Heart right ventricle (tissue), 16 donors: ENCODE measurements around the gene FGF21. TPM values are rescaled to one million over a fixed set of nuclear protein-coding genes. Genes with fewer than 3 reads are reported as not detected.

Source experiments
- ATAC-seq, 8 donors: fragments of 200-7000 bp; cut with Tn5 transposase; one replicate each; pipeline ENCODE4 v1.9.1; 2020; ENCODE audit warnings: mild to moderate bottlenecking in 8 of 8, moderate library complexity in 8 of 8, moderate number of reproducible peaks in 1 of 8
- DNase-seq, 2 donors: peaks; one replicate each; pipeline ENCODE4 v3.0.0-alpha.2; 2020
- H3K27ac ChIP-seq, 10 donors: fragments of 200-600 bp; sonication (generic) in 2 of 10; one replicate each; pipeline versions ENCODE4 v1.5.0 to v1.8.0; 2020 to 2022; ENCODE audit warnings: mild to moderate bottlenecking in 3 of 10
- H3K27me3 ChIP-seq, 7 donors: fragments of 200-600 bp; one replicate each; pipeline ENCODE4 v1.8.0; 2021 to 2022; ENCODE audit warnings: mild to moderate bottlenecking in 2 of 7
- H3K36me3 ChIP-seq, 9 donors: fragments of 200-600 bp; sonication (generic) in 1 of 9; one replicate each; pipeline versions ENCODE4 v1.5.0 to v1.8.0; 2020 to 2022; ENCODE audit warnings: mild to moderate bottlenecking in 2 of 9
- H3K4me1 ChIP-seq, 9 donors: fragments of 200-600 bp; sonication (generic) in 1 of 9; one replicate each; pipeline versions ENCODE4 v1.5.0 to v1.8.0; 2020 to 2022; ENCODE audit warnings: mild to moderate bottlenecking in 4 of 9
- H3K4me3 ChIP-seq, 10 donors: fragments of 200-600 bp; sonication (generic) in 2 of 10; one replicate each; pipeline versions ENCODE4 v1.5.0 to v1.8.0; 2020 to 2022; ENCODE audit warnings: mild to moderate bottlenecking in 7 of 10, moderate library complexity in 2 of 10
- H3K9me3 ChIP-seq, 11 donors: fragments of 200-600 bp in 10 of 11; sonication (generic) in 2 of 11; one replicate each; pipeline versions ENCODE4 v1.5.0 to v1.8.0; 2013 to 2022; ENCODE audit warnings: mild to moderate bottlenecking in 2 of 11, control low read depth in 1 of 11, moderate library complexity in 1 of 11
- WGBS, 2 donors: extraction: QIAGEN DNeasy Blood & Tissue Kit; methylation state at CpG; one replicate each; pipeline ENCODE4 v1.1.7; 2013; ENCODE audit warnings: inconsistent platforms in 1 of 2; 5-methylcytosine and 5-hydroxymethylcytosine counted together
- intact Hi-C, 10 donors: fragments of 100-400 bp; cut with DNase I; formaldehyde crosslinking; loops; one replicate each; pipeline versions ENCODE4 v1.11.1 to v1.14.2; 2022
- long read RNA-seq, 3 donors: library from polyadenylated mRNA; unstranded; transcript quantifications; one replicate each; pipeline ENCODE4 v2.0.0, GENCODE V29; 2020 to 2021
- polyA plus RNA-seq, 2 donors: library from polyadenylated mRNA; stranded (reverse); fragments of 200-250 nt; gene quantifications; one replicate each; pipeline ENCODE4 v1.2.3, GENCODE V29; 2013
- total RNA-seq, 10 donors: library from RNA; stranded (reverse); fragmentation: NEBNext Ultra II Directional in 3 of 10; extraction: Animal tissue kit (Norgen Biotek cat#: 25700) in 3 of 10; gene quantifications; one replicate each; pipeline versions ENCODE4 v1.2.1 to v1.2.4, GENCODE V29; 2021 to 2023
- TF ChIP-seq, protein P1 (sequence below), 9 donors: fragments of 200-600 bp; sonication (generic) in 2 of 9; IDR thresholded peaks; one replicate each; pipeline versions ENCODE4 v1.5.0 to v1.8.0; 2021 to 2022; ENCODE audit warnings: antibody characterized with exemption in 9 of 9, mild to moderate bottlenecking in 5 of 9, moderate library complexity in 1 of 9
- donor health status: Arrhythmogenic right ventricular cardiomyopathy.
- donor health status: ischemic (EF 13 %, LVEDD 7.1; RV severe dilation, severe dysfunction).
- donor health status: healthy with polysubstance abuse.
- donor health status: DM: no; HTN: yes; CAD: no.
- donor health status: DM: no; HTN: no; CAD: no.
- donor health status: ischemic (EF 25% LVEDD 6.9; RV normal size, moderate dysfunction).
- donor health status: ischemic (EF 25% LVEDD 5.7; RV mildly dilated, moderate dysfunction).
- donor health status: healthy.
- donor health status: DM: yes; HTN: yes; CAD: no.
- donor health status: Ischemic cardiomyopathy.
- donor health status: ischemic (EF 35%, LVEDD 5.7; RV mildly dilated, moderate dysfunction).
- donor health status: nonischemic (EF 11% LVEDD 7.7; RV severe dilation, severe dysfunction).
- donor health status: DM: yes; HTN: yes; CAD: no.
- donor health status: PGD.
- donor health status: ischemic (EF 29% LVEDD 5.4; RV normal size, mild dysfunction).
- donor health status: nonischemic (EF 23%, LVEDD 6.1; RV moderate dilation, normal function).

FGF21 gene, protein sequence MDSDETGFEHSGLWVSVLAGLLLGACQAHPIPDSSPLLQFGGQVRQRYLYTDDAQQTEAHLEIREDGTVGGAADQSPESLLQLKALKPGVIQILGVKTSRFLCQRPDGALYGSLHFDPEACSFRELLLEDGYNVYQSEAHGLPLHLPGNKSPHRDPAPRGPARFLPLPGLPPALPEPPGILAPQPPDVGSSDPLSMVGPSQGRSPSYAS
- total RNA-seq (not detected), polyA plus RNA-seq (not detected)
- long read RNA-seq, donor 1: 0 reads
- long read RNA-seq, donor 2: 0 reads
- long read RNA-seq, donor 3: 0 reads

DNA sequence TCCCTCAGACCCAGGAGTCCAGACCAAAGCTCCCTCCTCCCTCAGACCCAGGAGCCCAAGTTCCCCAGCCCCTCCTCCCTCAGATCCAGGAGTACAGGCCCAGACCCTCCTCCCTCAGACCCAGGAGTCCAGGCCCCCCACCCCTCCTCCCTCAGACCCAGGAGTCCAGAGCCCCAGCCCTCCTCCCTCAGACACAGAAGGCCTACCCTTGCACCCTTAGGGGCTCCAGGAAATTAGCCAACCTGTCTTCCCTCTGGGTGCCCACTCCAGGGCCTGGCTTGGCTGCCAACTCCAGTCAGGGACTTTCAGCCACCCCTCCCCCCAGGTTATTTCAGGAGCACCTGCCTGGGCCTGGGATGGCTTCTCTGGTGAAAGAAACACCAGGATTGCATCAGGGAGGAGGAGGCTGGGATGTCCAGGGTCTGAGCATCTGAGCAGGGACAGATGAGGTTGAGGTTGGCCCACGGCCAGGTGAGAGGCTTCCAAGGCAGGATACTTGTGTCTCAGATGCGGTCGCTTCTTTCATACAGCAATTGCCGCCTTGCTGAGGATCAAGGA, at the start of gene FGF21:
Gene FGF21 (plus strand): TSS at position 441 of the 558 bp plus-strand sequence. CDS start 713 bp downstream, outside the sequence.
- Histone ChIP-seq H3K4me3 (no peak within 1 kb of the TSS), H3K4me1 (peaks cover 7 to 42% (median 24%) of the 10 kb centered on the region in 9 donors), H3K27ac (no peak within 1 kb of the TSS), H3K9me3 (no peaks in the 10 kb centered on the region), H3K36me3 (peaks cover 0 to 7% (median 0%) of the 10 kb centered on the region in 9 donors), H3K27me3 (peaks cover 0 to 41% (median 19%) of the 10 kb centered on the region in 7 donors)
- intact Hi-C loops: no loop called here
- no peak for ATAC-seq
- TF ChIP-seq, protein P1, sequence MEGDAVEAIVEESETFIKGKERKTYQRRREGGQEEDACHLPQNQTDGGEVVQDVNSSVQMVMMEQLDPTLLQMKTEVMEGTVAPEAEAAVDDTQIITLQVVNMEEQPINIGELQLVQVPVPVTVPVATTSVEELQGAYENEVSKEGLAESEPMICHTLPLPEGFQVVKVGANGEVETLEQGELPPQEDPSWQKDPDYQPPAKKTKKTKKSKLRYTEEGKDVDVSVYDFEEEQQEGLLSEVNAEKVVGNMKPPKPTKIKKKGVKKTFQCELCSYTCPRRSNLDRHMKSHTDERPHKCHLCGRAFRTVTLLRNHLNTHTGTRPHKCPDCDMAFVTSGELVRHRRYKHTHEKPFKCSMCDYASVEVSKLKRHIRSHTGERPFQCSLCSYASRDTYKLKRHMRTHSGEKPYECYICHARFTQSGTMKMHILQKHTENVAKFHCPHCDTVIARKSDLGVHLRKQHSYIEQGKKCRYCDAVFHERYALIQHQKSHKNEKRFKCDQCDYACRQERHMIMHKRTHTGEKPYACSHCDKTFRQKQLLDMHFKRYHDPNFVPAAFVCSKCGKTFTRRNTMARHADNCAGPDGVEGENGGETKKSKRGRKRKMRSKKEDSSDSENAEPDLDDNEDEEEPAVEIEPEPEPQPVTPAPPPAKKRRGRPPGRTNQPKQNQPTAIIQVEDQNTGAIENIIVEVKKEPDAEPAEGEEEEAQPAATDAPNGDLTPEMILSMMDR (IDR thresholded peaks at IDR 0.05): no peak
- WGBS, 2 donors: 82 to 88% methylated on average over 4 of the region's 4 CpGs
- no peak for DNase-seq

DNA sequence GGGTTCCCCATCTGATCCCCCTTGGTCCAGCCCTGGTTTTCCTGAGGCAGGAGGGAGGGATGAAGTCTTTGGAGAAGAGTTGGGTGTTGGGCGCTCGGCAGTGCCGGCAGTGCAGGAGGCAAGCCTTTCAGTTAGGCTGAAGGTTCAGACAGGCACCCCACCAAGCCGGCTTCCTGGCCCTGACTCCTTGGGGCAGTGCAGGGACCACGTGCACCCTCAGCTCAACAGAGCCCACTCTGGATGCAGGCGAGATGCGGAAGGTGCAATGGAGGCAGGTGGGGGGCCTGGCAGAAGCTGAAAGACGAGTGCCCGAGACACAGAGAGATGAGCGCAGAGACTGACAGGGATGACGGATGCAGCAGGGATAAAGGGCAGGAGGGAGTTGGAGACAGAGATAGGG, 46.9 kb upstream of the FGF21 start:
- DNase-seq: no peak
- H3K27ac ChIP-seq: no peak overlapping the region
- H3K9me3 ChIP-seq: peaks cover 0 to 10% (median 0%) of the 10 kb centered on the region in 11 donors
- H3K4me3 ChIP-seq: no peak overlapping the region
- peaks cover 0 to 11% (median 0%) of the 10 kb centered on the region in 9 donors for H3K36me3 ChIP-seq
- WGBS, 2 donors: 54 to 57% methylated on average over 11 of the region's 11 CpGs
- TF ChIP-seq, protein P1 (IDR thresholded peaks at IDR 0.05): no peak
- H3K27me3 ChIP-seq: no peaks in the 10 kb centered on the region
- ATAC-seq: no peak
- intact Hi-C loops: no loop called here
- peaks cover 3 to 10% (median 7%) of the 10 kb centered on the region in 9 donors for H3K4me1 ChIP-seq

DNA sequence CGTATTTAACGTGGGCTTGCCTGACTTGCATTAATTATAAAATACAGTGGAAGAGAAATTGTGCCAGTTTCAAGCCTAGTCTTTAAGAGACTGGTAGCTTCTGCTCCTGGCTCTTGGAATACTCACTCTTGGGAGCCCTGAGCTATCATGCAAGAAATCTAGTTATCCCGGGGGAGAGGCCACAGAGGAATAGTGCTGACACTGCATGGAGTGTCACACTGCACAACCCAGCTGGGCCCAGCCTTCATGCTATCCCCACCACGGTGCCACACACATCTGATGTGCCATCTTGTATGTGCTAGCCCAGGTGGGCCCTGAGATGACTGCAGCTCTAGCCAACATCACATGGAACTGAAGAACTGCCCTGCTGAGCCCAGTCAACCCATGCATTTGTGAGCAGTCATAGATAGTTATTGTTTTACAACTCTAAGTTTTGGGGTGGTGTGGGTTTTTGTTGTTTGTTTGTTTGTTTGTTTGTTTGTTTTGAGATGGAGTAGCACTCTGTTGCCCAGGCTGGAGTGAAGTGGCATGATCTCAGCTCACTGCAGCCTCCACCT, 44.1 kb upstream of the FGF21 start:
- ATAC-seq: no peak
- H3K9me3 ChIP-seq: peaks cover 0 to 10% (median 0%) of the 10 kb centered on the region in 11 donors
- intact Hi-C loops: loop anchor here in 5 of 10 donors (5.0 kb wide), 1 partner anchor 34 kb away; no protein-coding TSS in a partner anchor
- H3K4me1 ChIP-seq: peaks cover 6 to 29% (median 24%) of the 10 kb centered on the region in 9 donors
- H3K4me3 ChIP-seq: no peak overlapping the region
- 90 to 92% methylated on average over 4 of the region's 4 CpGs for WGBS, 2 donors
- peaks cover 0 to 5% (median 0%) of the 10 kb centered on the region in 9 donors for H3K36me3 ChIP-seq
- DNase-seq: no peak
- TF ChIP-seq, protein P1 (IDR thresholded peaks at IDR 0.05): no peak
- no peak overlapping the region for H3K27ac ChIP-seq
- no peaks in the 10 kb centered on the region for H3K27me3 ChIP-seq

DNA sequence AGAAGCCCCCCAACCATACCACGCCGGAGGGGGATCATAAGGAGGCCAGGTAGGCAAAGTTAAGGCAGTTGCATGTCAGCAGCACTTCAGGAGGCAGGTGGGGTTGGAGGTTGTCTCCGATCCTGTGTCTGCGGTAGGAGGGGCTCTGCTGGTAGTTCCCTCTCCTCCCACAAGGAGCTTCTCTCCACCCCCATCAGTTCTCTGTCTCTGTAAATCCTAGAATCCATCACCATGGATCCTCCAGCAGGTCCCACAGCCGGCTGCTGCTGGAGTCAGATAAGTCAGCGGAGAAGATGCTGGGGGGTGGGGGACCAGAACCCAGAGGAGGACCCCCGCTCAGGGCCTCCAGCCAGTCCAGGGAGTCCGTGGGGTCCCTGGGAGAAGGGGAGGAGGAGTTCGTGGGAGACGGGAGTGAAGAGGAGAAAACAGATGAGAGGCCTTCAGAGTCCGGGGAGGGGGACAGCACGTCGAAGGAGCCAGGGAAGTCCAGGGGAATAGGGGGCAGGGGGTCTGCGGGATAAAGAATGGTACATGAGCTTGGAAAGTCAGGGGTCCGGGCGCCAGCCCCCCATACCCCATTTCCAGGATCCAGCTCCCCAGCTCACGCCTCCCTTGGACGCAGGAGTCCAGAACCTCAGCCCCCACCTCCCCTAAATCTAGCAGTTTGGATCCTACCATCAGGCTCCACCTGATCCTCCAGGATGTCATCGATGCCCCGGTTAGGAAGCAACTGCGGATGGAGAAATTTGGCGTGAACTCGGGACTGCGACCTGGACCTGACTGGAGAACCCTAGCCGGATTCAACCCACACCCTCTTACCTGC, 42.1 kb upstream of the FGF21 start:
- H3K36me3 ChIP-seq: no peaks in the 10 kb centered on the region
- WGBS, 2 donors: 14 to 21% methylated on average over 25 of the region's 25 CpGs
- peak overlapping the region; percentile 47 to 86 (median 70) for H3K4me3 ChIP-seq
- TF ChIP-seq, protein P1 (IDR thresholded peaks at IDR 0.05): peak in 1 of 9 donors; percentile 18
- intact Hi-C loops: loop anchor here in 5 of 10 donors (5.0 kb wide), 1 partner anchor 36 kb away; no protein-coding TSS in a partner anchor
- peak overlapping the region in 8 of 10 donors; percentile 53 to 91 (median 75) for H3K27ac ChIP-seq
- H3K27me3 ChIP-seq: no peaks in the 10 kb centered on the region
- H3K4me1 ChIP-seq: peaks cover 14 to 50% (median 38%) of the 10 kb centered on the region in 9 donors
- peaks cover 0 to 10% (median 0%) of the 10 kb centered on the region in 11 donors for H3K9me3 ChIP-seq
- ATAC-seq: peak in 1 of 8 donors; percentile 0
- DNase-seq: no peak
